ENCODE results near the gene HLCS.
"Not testable (repeated sequence)": the region's sequence is repeated elsewhere in the genome, so short reads cannot be mapped to it uniquely, and the experiment has no call there.

- TF ChIP-seq CTCF (conservative IDR thresholded peaks at IDR 0.05 in 1 of 2, IDR thresholded peaks at IDR 0.05 in 1 of 2; ENCODE audit: low read depth in 1 of 2, low read length in 2 of 2); EZH2 (IDR thresholded peaks at IDR 0.05; ENCODE audit: low read length, missing control alignments): not testable (repeated sequence)
Measured at GRCh38 chr21:36816026-36816425, 150.4 kb downstream of the HLCS start.
